HepG2 (cell line): Measurements from ENCODE around the gene GOLT1A. TPM values are rescaled to one million over a fixed set of nuclear protein-coding genes. Genes with fewer than 3 reads are reported as not detected.

ENCODE experiments used
- ATAC-seq: fragments of 200-7000 bp; cut with Tn5 transposase; 3 replicates; pipeline ENCODE4 v1.9.1; 2020; ENCODE audit warnings: mild to moderate bottlenecking, moderate library complexity
- Bru-seq: library from RNA; stranded (reverse); fragments of 400-500 nt; gene quantifications from one replicate; lab custom pipeline; 2021; lab: Mats Ljungman, UMichigan
- BruChase-seq, 2 experiments: library from RNA; stranded (reverse); fragments of 400-500 nt; gene quantifications; one replicate each; lab custom pipeline; 2021; lab: Mats Ljungman, UMichigan
- BruUV-seq: library from RNA; stranded (reverse); fragments of 400-500 nt; replicated peaks from 2 replicates; lab custom pipeline; 2021; lab: Mats Ljungman, UMichigan
- CTCF ChIA-PET: fragments of 300-600 bp; formaldehyde crosslinking; extraction: SDS; loops from one replicate; lab custom pipeline; 2021; ENCODE audit warnings: low total read pairs, inconsistent platforms, low intra/inter-chr PET ratio; lab: Yijun Ruan, JAX
- POLR2A ChIA-PET: fragments of 350-600 bp; sonication (Branson Sonifier 250); formaldehyde crosslinking; loops from one replicate; lab custom pipeline; 2020; ENCODE audit warnings: antibody characterized with exemption, inconsistent platforms; lab: Yijun Ruan, JAX
- DNase-seq: peaks from one replicate; pipeline ENCODE4 v3.0.0-alpha.2; 2015; ENCODE audit warnings: low spot score
- FAIRE-seq: peaks from 3 replicates; lab custom pipeline; 2011; peaks lifted over from hg19 to GRCh38; lab: Jason Lieb, UNC
- H2AFZ ChIP-seq: one replicate; pipeline ENCODE4 v1.6.1; 2011; ENCODE audit warnings: low read length, inconsistent platforms
- H3K27ac ChIP-seq: fragments of 300-600 bp; 3 replicates; pipeline ENCODE4 v1.8.0; 2011; ENCODE audit warnings: mixed run types, mild to moderate bottlenecking, mixed read lengths, low read length, inconsistent platforms; ENCODE audit not compliant: insufficient read depth; ENCODE audit errors: extremely low read length
- H3K27me3 ChIP-seq, 2 experiments: fragments of 200-600 bp in 1 of 2; 2 replicates in 1 of 2; 3 replicates in 1 of 2; pipeline versions ENCODE4 v1.6.0 to v1.8.0; 2011; ENCODE audit warnings: low read length in 2 of 2, mild to moderate bottlenecking in 2 of 2, moderate library complexity in 2 of 2, inconsistent platforms in 1 of 2; ENCODE audit not compliant: insufficient read depth in 2 of 2, control insufficient read depth in 1 of 2
- H3K36me3 ChIP-seq, 2 experiments: fragments of 200-600 bp in 1 of 2; replicated peaks in 1 of 2; 2 replicates in 1 of 2; 3 replicates in 1 of 2; pipeline versions ENCODE4 v1.5.1 to v1.8.0; 2011; ENCODE audit warnings: low read length in 2 of 2, inconsistent platforms in 1 of 2; ENCODE audit not compliant: insufficient read depth in 2 of 2, control insufficient read depth in 1 of 2
- H3K4me1 ChIP-seq: 2 replicates; pipeline ENCODE4 v1.5.1; 2012; ENCODE audit warnings: low read length, inconsistent platforms; ENCODE audit not compliant: insufficient read depth
- H3K4me2 ChIP-seq: 2 replicates; pipeline ENCODE4 v1.6.0; 2011; ENCODE audit warnings: low read depth, low read length, inconsistent platforms
- H3K4me3 ChIP-seq, 3 experiments: fragments of 200-600 bp in 1 of 3; sonication (generic), shearing (Covaris generic) in 1 of 3; replicated peaks in 1 of 3; 2 replicates each; pipeline ENCODE4 v1.5.1; 2011 to 2016; ENCODE audit warnings: low read length in 3 of 3, inconsistent platforms in 2 of 3, low read depth in 2 of 3, mild to moderate bottlenecking in 2 of 3, control low read depth in 1 of 3, mixed read lengths in 1 of 3; ENCODE audit not compliant: insufficient read depth in 1 of 3
- H3K79me2 ChIP-seq: one replicate; pipeline ENCODE4 v1.6.1; 2011; ENCODE audit warnings: low read length, inconsistent platforms; ENCODE audit not compliant: insufficient read depth
- H3K9ac ChIP-seq: 2 replicates; pipeline ENCODE4 v1.6.0; 2011; ENCODE audit warnings: mild to moderate bottlenecking, low read depth, low read length, inconsistent platforms; ENCODE audit not compliant: insufficient read depth
- H3K9me3 ChIP-seq: 2 replicates; pipeline ENCODE4 v1.5.1; 2012; ENCODE audit warnings: mild to moderate bottlenecking, low read length
- H4K20me1 ChIP-seq: 2 replicates; pipeline ENCODE4 v1.6.0; 2011; ENCODE audit warnings: inconsistent platforms, mild to moderate bottlenecking, low read length, moderate library complexity; ENCODE audit not compliant: insufficient read depth
- KLF15 ChIP-seq: sonication (generic); formaldehyde crosslinking; IDR thresholded peaks from 2 replicates; pipeline ENCODE4 v1.8.1; 2023; ENCODE audit warnings: borderline replicate concordance, mild to moderate bottlenecking, inconsistent platforms, missing genetic modification reagents, mixed read lengths
- RORA ChIP-seq: sonication (generic); formaldehyde crosslinking; IDR thresholded peaks from 2 replicates; pipeline ENCODE4 v1.5.0; 2020; ENCODE audit warnings: mild to moderate bottlenecking, missing genetic modification reagents, moderate library complexity
- TCF12 ChIP-seq, 2 experiments: fragments of 450-650 bp in 1 of 2; sonication (generic) in 1 of 2; formaldehyde crosslinking in 1 of 2; IDR thresholded peaks; 2 replicates each; pipeline versions ENCODE4 v1.6.1 to v1.8.0; 2017 to 2022; ENCODE audit warnings: antibody characterized with exemption in 1 of 2, mild to moderate bottlenecking in 1 of 2, missing genetic modification reagents in 1 of 2, moderate library complexity in 1 of 2
- ZHX2 ChIP-seq, 2 experiments: sonication (generic) in 1 of 2; formaldehyde crosslinking in 1 of 2; IDR thresholded peaks; 2 replicates each; pipeline versions ENCODE4 v1.6.1 to v1.9.0; 2014 to 2022; ENCODE audit warnings: antibody characterized with exemption in 1 of 2, borderline replicate concordance in 1 of 2, inconsistent platforms in 1 of 2, low read depth in 1 of 2, missing genetic modification reagents in 1 of 2
- ZNF276 ChIP-seq: sonication (generic); formaldehyde crosslinking; IDR thresholded peaks from 2 replicates; pipeline ENCODE4 v1.4.0; 2020; ENCODE audit warnings: mild to moderate bottlenecking, low read depth, missing genetic modification reagents
- WGBS: methylation state at CpG from one replicate; pipeline ENCODE4 v1.1.6; 2017; ENCODE audit warnings: low lambda C conversion rate; 5-methylcytosine and 5-hydroxymethylcytosine counted together
- in situ Hi-C: cut with HindIII; loops from 2 replicates; pipeline ENCODE4 v1.10.0; 2017; ENCODE audit warnings: low pct_unique_long_range_greater_than_20kb; ENCODE audit not compliant: extremely low pct_ligation_motif_present
- intact Hi-C: fragments of 100-400 bp; cut with micrococcal nuclease; formaldehyde crosslinking; loops from one replicate; pipeline ENCODE4 v1.10.0; 2022; ENCODE audit not compliant: unreplicated experiment
- long read RNA-seq, 2 experiments: library from RNA in 1 of 2; library from polyadenylated mRNA in 1 of 2; stranded (forward) in 1 of 2; unstranded in 1 of 2; transcript quantifications; one replicate each; pipeline ENCODE4 v2.0.0, GENCODE V29; 2019 to 2022
- polyA minus RNA-seq, 3 experiments: library from RNA; depleted of rRNA, polyadenylated mRNA; stranded (reverse); fragments of >200 nt; gene quantifications; 2 replicates each; pipeline ENCODE4 v1.2.3, GENCODE V29; 2011; ENCODE audit warnings: low replicate concordance in 1 of 3
- polyA plus RNA-seq, 8 experiments: library from polyadenylated mRNA; depleted of rRNA in 3 of 8; stranded (reverse) in 7 of 8; unstranded in 1 of 8; fragments of >200 nt; fragmentation: Illumina TruSeq in 4 of 8; extraction: Trizol in 4 of 8; gene quantifications; 2 replicates each; pipeline versions ENCODE4 v1.2.1 to v1.2.3, GENCODE V29; 2011 to 2016; ENCODE audit warnings: low read depth in 4 of 8, missing spikeins in 1 of 8, mixed read lengths in 1 of 8; ENCODE audit not compliant: insufficient read depth in 1 of 8
- total RNA-seq, 5 experiments: library from RNA; depleted of rRNA; stranded (reverse); fragments of >200 nt; fragmentation: Illumina TruSeq; extraction: Trizol; gene quantifications; 2 replicates each; pipeline ENCODE4 v1.2.3, GENCODE V29; 2016; ENCODE audit warnings: low read depth in 1 of 5

The GOLT1A gene
- 19.4 and 28.0 TPM in 2 replicates for total RNA-seq (2016; rRNA removed; fragmentation: Illumina TruSeq; extraction: Trizol)
- total RNA-seq (2016; cell fraction: cytosol; rRNA removed; fragmentation: Illumina TruSeq; extraction: Trizol; ENCODE audit: low read depth), result 29.6 and 30.2 TPM in 2 replicates
- 19.8 and 27.6 TPM in 2 replicates for total RNA-seq (2016; cell fraction: insoluble cytoplasmic fraction; rRNA removed; fragmentation: Illumina TruSeq; extraction: Trizol)
- total RNA-seq (2016; cell fraction: membrane; rRNA removed; fragmentation: Illumina TruSeq; extraction: Trizol), result 35.4 and 36.5 TPM in 2 replicates
- total RNA-seq (2016; cell fraction: nucleus; rRNA removed; fragmentation: Illumina TruSeq; extraction: Trizol), result 16.8 and 19.9 TPM in 2 replicates
- polyA plus RNA-seq (2011; rRNA removed), result 25.8 and 32.8 TPM in 2 replicates
- polyA plus RNA-seq (2011; cell fraction: cytosol; rRNA removed), result 35.0 and 36.4 TPM in 2 replicates
- 42.2 and 45.6 TPM in 2 replicates for polyA plus RNA-seq (2011; cell fraction: nucleus; rRNA removed)
- polyA plus RNA-seq (2012), result 26.5 and 27.0 TPM in 2 replicates
- polyA plus RNA-seq (2016; cell fraction: cytosol; fragmentation: Illumina TruSeq; extraction: Trizol; ENCODE audit: low read depth), result 37.9 and 41.7 TPM in 2 replicates
- polyA plus RNA-seq (2016; cell fraction: insoluble cytoplasmic fraction; fragmentation: Illumina TruSeq; extraction: Trizol; ENCODE audit: low read depth), result 21.1 and 24.0 TPM in 2 replicates
- 39.7 and 40.2 TPM in 2 replicates for polyA plus RNA-seq (2016; cell fraction: membrane; fragmentation: Illumina TruSeq; extraction: Trizol; ENCODE audit: low read depth)
- 35.0 and 45.5 TPM in 2 replicates for polyA plus RNA-seq (2016; cell fraction: nucleus; fragmentation: Illumina TruSeq; extraction: Trizol; ENCODE audit: insufficient read depth, low read depth)
- polyA minus RNA-seq (2011; rRNA and poly(A)+ RNA removed; ENCODE audit: low replicate concordance), result 37.1 TPM in 1 of 2 replicates, not detected in the other
- polyA minus RNA-seq (2011; cell fraction: cytosol; rRNA and poly(A)+ RNA removed), result 13.6 and 16.0 TPM in 2 replicates
- polyA minus RNA-seq (2011; cell fraction: nucleus; rRNA and poly(A)+ RNA removed), result 7.2 and 9.8 TPM in 2 replicates
- Bru-seq, nascent RNA, result percentile 78 among the genes with signal in this experiment
- percentile 68 among the genes with signal in this experiment for BruChase-seq, experiment 1, labeled RNA remaining after a 6-hour chase
- BruChase-seq, experiment 2, labeled RNA remaining after a 2-hour chase, result percentile 79 among the genes with signal in this experiment
- long read RNA-seq, experiment 1, transcript GOLT1A-201 (5 exons, 883 nt), result major isoform, 26 of 42 reads
- long read RNA-seq, experiment 1, partial matches to known transcripts, result 8 of 42 reads
- long read RNA-seq, experiment 1, other reads (novel, unspliced or antisense), result 8 of 42 reads
- long read RNA-seq, experiment 2, transcript GOLT1A-201 (5 exons, 883 nt), result major isoform, 59 of 90 reads
- long read RNA-seq, experiment 2, partial matches to known transcripts, result 14 of 90 reads
- long read RNA-seq, experiment 2, other reads (novel, unspliced or antisense), result 17 of 90 reads

DNA sequence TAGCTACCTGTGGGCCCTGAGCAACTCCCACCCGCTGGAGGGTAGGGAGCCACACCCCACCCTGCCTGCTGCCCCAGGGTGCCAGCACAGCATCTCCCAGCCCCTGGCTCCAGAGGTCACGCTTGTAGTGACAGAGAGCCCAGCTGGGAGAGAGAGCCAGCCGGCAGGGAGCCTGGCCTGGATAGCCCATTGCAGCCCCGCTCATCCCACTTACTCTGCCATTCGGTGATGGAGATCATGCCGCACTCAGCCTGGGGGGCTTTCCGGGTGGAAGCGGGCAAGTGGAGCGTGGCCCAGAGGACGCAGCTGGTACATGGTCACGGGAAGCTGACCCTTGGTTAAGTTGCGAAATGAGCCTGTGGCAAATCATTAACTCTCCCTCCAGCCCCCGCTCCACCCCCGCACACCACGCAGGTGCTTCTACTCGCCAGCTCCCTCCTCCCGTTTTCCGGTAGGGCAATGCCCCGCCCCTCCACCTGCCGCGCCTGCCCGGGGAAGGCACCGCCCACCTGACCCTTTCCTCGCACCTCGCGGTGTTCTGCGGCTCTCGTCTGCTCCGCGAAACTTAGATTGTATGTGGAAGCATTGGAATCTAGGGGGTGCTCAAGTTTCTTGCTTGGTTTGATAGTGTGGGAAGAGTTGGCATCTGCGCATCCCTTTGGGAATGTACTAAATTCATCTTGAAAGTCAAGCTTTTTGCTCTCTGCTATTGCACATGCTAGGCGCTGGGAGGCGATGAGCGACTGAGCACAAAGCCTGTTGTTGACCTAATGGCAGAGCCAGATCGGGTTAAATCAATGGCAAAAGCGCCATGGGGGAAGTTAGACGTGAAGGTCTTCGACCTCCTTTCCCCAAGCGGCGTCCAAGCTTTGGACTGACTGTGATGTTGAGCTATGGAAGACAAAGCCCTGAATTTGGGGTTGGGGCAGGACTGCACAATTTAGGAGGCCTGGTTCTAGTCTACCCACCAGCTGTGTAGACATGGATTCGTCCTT lies at the start of gene GOLT1A:
GOLT1A (minus strand) TSS at position 321 of the 995 bp plus-strand sequence; CDS start at position 239, 82 bp downstream.
- ChIA-PET CTCF (interaction anchor here (0.8 to 3.7 kb wide), 4 partner anchors 45 to 185 kb away, joined by 3 to 29 read pairs (median 6); no protein-coding TSS in a partner anchor), POLR2A (interaction anchor here (0.8 to 1.8 kb wide), 25 partner anchors 9 to 197 kb away, joined by 3 to 12 read pairs (median 3); partner anchors contain the start of genes ETNK2 and KISS1)
- FAIRE-seq (peak; percentile 96), DNase-seq (peak; percentile 90), ATAC-seq (peak; percentile 90)
- 3% methylated on average over 20 of the region's 41 CpGs for whole genome bisulfite sequencing
- Histone ChIP-seq H3K79me2 (peaks cover 13% of the 10 kb centered on the region), H3K4me2 (peak within 1 kb of the TSS; percentile 83), H3K27me3 (no peaks in the 10 kb centered on the region; a peak in 1 of 5 replicates), H3K9me3 (no peaks in the 10 kb centered on the region), H3K4me1 (peaks cover 41% of the 10 kb centered on the region), H3K4me3 (peak within 1 kb of the TSS; percentile 57 to 84 (median 67)), H3K9ac (peak within 1 kb of the TSS; percentile 61), H3K27ac (peak within 1 kb of the TSS; percentile 66), H3K36me3 (no peaks in the 10 kb centered on the region), H2AFZ (peak within 1 kb of the TSS; percentile 91), H4K20me1 (peaks cover under 1% of the 10 kb centered on the region; the same call in 1 of the 2 replicates)
- BruUV-seq, result no TSS peak
- in situ Hi-C loops (loop anchor here (5.0 kb wide), 2 partner anchors 57 to 148 kb away; no protein-coding TSS in a partner anchor), intact Hi-C loops (loop anchor here (1.0 to 5.0 kb wide), 5 partner anchors 40 to 352 kb away; partner anchors contain the start of gene SNRPE)
- no peak; the same call in 1 of the 2 replicates for TF ChIP-seq ZHX2 (IDR thresholded peaks at IDR 0.05; ENCODE audit: low read depth)
- TF ChIP-seq ZHX2 (CRISPR knock-in tag; IDR thresholded peaks at IDR 0.05; ENCODE audit: borderline replicate concordance), result 0 out of 2 replicates have a peak, but pooled peaks have one; percentile 45
- TF ChIP-seq RORA (CRISPR knock-in tag), result no peak
- no peak for TF ChIP-seq KLF15
- TF ChIP-seq ZNF276, result peak; percentile 94
- TF ChIP-seq TCF12 (IDR thresholded peaks at IDR 0.05), result no peak
- TF ChIP-seq TCF12 (CRISPR knock-in tag; IDR thresholded peaks at IDR 0.05), result 0 out of 2 replicates have a peak, but pooled peaks have one; percentile 89
